Measurements from ENCODE around the gene SKIC3. TPM values are rescaled to one million over a fixed set of nuclear protein-coding genes. Genes with fewer than 3 reads are reported as not detected.

Gene SKIC3
- total RNA-seq, 4 donors from 2014 or later = 83.1 to 112 (median 91.1) TPM

DNA sequence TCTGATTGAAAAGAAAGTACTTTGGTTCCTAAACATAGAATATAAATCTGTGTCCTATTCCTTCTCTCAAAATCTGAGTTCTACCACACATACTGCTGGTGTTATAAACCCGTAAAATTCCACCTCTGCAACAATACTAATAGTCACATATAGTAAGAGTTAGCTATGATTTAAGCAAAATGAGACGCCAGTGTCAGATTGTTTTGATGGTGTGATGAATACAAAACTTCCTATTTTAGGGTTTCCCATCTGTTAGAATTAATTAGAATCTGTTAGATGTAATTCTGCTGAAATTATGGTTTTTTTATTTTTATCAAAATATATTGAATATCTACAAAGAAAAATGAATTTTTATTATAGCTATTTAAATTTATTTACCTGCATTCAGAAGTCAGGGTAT, 26.8 kb upstream of the SKIC3 start:
- TF ChIP-seq, protein P1, sequence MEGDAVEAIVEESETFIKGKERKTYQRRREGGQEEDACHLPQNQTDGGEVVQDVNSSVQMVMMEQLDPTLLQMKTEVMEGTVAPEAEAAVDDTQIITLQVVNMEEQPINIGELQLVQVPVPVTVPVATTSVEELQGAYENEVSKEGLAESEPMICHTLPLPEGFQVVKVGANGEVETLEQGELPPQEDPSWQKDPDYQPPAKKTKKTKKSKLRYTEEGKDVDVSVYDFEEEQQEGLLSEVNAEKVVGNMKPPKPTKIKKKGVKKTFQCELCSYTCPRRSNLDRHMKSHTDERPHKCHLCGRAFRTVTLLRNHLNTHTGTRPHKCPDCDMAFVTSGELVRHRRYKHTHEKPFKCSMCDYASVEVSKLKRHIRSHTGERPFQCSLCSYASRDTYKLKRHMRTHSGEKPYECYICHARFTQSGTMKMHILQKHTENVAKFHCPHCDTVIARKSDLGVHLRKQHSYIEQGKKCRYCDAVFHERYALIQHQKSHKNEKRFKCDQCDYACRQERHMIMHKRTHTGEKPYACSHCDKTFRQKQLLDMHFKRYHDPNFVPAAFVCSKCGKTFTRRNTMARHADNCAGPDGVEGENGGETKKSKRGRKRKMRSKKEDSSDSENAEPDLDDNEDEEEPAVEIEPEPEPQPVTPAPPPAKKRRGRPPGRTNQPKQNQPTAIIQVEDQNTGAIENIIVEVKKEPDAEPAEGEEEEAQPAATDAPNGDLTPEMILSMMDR (IDR thresholded peaks at IDR 0.05; ENCODE audit: low read depth) = no peak

DNA sequence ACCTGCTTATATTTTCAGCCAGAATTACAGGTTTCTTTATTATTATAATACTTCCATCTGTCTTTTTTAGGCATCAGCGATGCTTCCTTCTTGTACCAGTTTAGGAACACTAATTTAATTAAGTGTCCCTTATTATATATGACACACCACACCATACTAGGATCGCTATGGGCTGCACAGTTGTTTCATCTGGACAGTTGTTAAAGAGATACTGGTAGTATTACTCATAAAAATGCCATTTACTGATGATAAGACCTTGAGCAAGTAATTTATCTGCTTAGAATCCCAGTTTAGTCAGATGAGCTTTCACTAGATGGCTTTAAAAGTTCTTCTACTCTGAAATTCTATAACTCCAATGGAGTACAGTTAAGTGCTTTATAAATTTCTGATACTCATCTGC, 17.2 kb upstream of the SKIC3 start:
- TF ChIP-seq, protein P1 (IDR thresholded peaks at IDR 0.05; ENCODE audit: low read depth) = no peak

DNA sequence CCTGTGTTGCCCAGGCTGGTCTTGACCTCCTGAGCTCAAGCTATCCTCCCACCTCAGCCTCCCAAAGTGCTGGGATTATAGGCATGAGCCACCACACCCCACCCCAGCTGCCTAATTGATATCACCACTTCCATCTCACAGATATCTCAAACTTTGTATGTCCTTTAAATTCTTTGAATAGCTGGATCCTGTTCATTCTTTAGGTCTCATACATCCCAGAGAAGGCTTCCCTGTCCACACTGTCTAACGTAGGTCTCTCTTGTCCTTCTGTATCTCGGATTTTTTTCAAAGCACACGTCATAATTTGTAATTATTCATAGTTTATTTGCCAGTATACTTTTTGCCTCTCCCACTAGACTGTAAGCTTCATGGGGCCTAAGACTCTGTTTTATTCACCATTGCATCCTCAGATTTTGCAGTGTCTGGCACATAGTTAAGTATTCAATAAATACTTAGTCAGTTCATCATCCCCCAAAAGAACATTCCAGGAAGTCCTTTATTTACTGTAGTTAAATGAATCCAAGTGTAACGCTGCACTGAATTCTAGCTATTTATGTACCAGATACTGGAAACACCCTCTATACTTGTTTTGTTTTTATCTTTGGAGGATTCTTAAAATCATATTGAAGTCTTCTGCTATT, 10.6 kb upstream of the SKIC3 start:
- TF ChIP-seq, protein P1 (IDR thresholded peaks at IDR 0.05; ENCODE audit: low read depth) = no peak

DNA sequence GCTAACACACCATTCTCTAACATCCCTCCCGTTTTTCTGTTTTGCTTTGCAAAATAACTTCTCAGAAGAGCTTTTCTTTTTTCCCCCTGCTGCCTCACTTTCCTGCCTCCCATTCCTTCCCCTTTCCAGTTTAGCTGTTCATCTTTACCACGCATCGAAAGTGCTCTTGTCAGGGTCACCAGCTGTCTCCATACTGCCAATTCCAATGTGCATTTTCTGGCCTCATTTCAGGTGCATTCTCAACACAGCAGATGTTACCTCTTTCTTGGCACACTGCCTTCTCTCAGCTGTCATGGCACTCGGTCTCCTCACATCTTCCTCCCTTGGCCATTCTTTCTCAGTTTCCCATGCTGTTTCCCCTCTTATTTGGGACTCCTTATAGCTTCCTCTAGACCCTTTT, 9.7 kb upstream of the SKIC3 start:
- TF ChIP-seq, protein P1 (IDR thresholded peaks at IDR 0.05; ENCODE audit: low read depth) = no peak

DNA sequence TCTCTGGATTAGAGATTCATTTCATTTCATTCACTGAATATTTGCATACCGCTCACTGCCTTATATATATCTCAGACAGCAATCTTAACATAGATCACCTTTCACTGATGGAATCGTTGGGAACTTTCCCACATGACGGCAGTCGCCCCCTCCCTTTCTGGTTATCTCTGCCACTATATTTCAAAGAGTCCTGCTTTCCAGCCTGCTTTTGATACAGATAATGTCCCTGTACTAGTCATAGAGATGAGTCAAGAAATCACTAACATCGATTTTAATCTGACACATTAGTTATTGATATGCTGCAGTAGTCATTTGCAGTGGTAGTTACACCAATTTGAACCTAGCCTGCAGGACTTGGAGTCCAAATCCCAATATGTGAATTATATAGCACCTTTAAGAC, 8.6 kb upstream of the SKIC3 start:
- TF ChIP-seq, protein P1 (IDR thresholded peaks at IDR 0.05; ENCODE audit: low read depth) = no peak

DNA sequence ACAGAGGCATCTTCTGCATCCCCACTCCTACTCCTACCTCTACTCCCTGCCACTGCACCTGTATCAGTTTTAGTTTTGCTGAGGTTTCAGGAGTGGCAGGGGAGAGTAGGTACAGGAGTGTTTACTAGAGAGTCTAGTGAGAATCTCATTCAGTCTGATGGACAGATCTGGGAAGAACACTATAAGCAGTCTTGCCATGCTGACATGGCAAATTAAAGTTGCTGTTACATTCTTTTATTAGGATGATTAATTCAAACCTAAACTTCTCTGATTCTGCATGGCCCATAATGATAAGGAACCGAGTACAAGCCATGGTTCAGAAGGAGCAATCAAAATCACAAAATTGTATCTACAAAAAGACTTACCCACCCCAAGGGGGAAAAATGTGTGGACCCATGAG, 7.5 kb upstream of the SKIC3 start:
- TF ChIP-seq, protein P1 (IDR thresholded peaks at IDR 0.05; ENCODE audit: low read depth) = no peak

DNA sequence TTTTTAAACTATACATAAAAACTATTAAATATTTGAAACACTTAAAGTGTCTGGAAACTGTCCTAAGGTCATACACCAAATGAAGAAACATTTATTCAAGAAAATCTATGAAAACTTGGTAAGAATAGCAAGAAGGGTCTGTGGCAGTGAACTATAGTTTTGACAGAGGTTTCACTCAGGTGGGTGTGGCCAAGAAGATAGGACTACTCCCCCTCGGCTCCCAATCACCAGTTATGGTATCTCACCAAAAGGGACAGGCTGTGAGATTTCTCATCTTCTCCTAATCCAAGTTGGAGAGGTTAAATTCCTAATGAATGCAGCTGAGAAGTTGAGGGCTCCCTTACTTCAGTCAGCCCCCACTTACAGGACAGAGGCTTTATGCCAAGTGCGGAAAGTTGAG, 3.1 kb upstream of the SKIC3 start:
- TF ChIP-seq, protein P1 (IDR thresholded peaks at IDR 0.05; ENCODE audit: low read depth) = no peak
